GM10847 (cell line): Measurements from ENCODE around the gene PLCXD1.

Experiments used
- POLR2A ChIP-seq: IDR thresholded peaks from 2 replicates; pipeline ENCODE4 v1.6.1; 2011; ENCODE audit not compliant: insufficient read length; ENCODE audit errors: extremely low read depth

Gene PLCXD1

GRCh38 chrX:292900-293897 lies 12.0 kb downstream of the PLCXD1 start:
- no peak for TF ChIP-seq POLR2A

DNA sequence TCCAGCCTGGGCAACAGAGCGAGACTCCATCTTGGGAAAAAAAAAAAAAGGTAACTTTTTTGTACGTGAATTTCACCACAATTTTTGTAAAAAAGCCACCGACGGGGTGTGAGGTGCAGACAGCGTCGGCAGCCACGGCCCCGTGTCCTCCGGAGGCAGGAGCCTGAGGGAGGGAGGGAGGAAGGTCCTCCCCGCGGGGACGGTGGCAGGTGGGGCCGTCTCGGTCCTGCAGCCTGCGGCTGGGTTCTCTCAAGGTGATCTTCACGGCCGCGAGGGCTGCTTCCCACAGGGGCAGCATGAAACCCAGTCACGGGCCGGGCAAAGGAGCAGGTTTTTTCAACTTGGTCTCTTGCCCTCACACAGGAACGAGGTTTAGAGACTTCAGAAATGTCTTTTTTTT lies 14.0 kb downstream of the PLCXD1 start:
- no peak for TF ChIP-seq POLR2A

DNA sequence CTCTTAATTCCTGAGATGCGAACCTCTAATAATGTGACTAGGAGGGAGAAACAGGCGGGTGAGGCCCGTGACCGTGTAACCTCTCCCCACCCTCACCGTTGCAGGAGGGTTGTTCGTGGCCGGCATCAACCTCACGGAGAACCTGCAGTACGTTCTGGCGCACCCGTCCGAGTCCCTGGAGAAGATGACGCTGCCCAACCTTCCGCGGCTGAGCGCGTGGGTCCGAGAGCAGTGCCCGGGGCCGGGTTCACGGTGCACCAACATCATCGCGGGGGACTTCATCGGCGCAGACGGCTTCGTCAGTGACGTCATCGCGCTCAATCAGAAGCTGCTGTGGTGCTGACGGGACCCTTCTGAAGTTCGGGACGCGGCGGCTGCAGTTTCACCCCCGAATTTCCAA lies 17.8 kb downstream of the PLCXD1 start:
- TF ChIP-seq POLR2A = no peak

GRCh38 chrX:300334-300733 lies 19.2 kb downstream of the PLCXD1 start:
- TF ChIP-seq POLR2A = no peak

GRCh38 chrX:302975-303374 lies 21.8 kb downstream of the PLCXD1 start:
- no peak for TF ChIP-seq POLR2A

DNA sequence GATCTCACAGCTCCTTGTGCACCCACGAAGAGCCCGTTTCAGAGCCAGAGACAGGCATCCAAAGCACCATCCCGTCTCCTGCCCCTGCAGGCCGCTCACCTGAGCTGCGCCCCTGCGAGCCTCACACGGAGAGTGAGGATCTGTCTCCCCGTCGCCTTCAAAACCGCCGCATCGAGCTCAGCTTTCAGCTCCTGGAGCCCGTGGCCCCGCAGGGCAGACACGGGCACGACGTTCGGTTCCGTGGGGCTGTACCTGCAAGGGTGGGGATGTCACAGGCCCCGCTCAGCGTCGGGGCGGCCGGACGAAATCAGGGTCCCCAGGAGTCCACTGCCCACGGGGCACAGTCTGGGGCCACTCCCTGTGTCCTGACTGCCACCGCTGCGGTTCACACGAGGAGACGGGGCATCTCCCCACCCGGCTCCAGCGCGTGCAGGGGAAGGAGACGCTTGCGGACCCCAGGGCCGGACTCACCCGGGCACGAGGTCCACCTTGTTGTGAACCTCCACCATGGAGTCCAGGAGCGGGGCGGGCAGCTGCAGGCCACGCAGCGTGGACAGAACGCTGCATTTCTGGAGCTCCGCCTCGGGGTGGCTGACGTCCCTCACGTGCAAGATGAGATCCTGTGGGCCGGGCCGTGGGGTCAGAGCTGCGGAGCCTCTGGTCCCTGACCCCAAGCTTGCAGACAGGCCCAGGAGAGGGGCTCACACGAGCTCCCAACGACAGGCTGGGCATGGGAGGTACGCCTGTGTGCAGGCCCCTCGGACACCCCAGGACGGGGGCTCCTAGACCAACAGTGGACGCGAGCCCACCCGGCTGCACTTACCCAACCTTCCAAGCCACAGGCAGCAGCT lies 26.3 kb downstream of the PLCXD1 start:
- no peak for TF ChIP-seq POLR2A

GRCh38 chrX:308821-309520 lies 27.8 kb downstream of the PLCXD1 start:
- no peak for TF ChIP-seq POLR2A

DNA sequence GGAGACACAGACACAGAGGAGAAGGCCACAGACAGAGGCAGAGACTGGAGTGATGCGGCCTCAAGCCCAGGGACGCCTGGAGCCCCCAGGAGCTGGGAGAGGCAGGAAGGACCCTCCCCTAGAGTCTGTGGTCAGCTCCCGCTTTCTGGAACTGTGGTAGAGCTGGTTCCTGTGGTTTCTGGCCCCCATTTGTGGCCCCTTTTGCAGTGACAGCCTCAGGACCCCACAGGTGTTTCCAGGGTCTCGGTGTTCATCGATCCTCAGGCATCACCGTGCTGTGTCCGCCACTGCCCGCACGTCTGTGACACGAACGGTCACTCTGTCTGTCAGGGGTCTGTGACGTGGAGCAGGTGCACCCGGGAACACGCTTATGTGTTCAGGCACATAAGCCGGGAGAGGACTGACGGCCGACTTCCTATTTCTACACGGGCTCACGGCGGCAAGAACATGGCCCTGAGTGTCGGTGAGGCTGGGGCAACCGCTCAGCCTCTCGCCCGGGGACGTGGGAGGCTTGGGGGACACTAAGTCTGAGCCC lies 29.5 kb downstream of the PLCXD1 start:
- TF ChIP-seq POLR2A = no peak

GRCh38 chrX:311156-312129 lies 30.3 kb downstream of the PLCXD1 start:
- TF ChIP-seq POLR2A = no peak

- TF ChIP-seq POLR2A = no peak
Measured at GRCh38 chrX:312621-313331, 31.6 kb downstream of the PLCXD1 start.

- no peak for TF ChIP-seq POLR2A
Measured at GRCh38 chrX:313546-313945, 32.4 kb downstream of the PLCXD1 start.

DNA sequence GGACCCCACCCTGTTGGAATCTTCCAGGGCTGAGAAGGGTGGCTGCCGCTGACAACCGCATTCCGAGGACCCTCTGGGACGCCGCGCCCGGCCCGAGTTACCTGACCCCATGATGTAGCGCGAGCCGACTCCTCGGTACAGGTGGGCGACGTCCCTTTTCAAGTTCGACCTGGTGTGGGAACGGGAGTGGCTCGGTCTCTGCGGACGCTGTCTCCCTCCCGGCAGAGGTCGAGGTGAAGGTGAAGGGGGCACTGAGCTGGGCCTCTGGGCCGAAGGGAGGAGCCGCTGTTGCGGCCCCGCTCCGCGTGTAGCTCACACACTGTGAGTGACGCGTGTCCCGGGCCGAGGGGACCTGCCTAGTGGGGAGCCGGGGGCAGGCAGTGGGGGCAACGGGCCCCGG lies 32.9 kb downstream of the PLCXD1 start:
- TF ChIP-seq POLR2A = no peak
